Measurements from ENCODE around the gene ARMC5. TPM values are rescaled to one million over a fixed set of nuclear protein-coding genes. Genes with fewer than 3 reads are reported as not detected.
"Not testable (repeated sequence)": the region's sequence is repeated elsewhere in the genome, so short reads cannot be mapped to it uniquely, and the experiment has no call there.

ARMC5 gene
- total RNA-seq, 1 experiment from 2014 or later = 11.8 TPM

- TF ChIP-seq, protein P1, sequence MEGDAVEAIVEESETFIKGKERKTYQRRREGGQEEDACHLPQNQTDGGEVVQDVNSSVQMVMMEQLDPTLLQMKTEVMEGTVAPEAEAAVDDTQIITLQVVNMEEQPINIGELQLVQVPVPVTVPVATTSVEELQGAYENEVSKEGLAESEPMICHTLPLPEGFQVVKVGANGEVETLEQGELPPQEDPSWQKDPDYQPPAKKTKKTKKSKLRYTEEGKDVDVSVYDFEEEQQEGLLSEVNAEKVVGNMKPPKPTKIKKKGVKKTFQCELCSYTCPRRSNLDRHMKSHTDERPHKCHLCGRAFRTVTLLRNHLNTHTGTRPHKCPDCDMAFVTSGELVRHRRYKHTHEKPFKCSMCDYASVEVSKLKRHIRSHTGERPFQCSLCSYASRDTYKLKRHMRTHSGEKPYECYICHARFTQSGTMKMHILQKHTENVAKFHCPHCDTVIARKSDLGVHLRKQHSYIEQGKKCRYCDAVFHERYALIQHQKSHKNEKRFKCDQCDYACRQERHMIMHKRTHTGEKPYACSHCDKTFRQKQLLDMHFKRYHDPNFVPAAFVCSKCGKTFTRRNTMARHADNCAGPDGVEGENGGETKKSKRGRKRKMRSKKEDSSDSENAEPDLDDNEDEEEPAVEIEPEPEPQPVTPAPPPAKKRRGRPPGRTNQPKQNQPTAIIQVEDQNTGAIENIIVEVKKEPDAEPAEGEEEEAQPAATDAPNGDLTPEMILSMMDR (IDR thresholded peaks at IDR 0.05 in 2 of 3, conservative IDR thresholded peaks at IDR 0.05 in 1 of 3; ENCODE audit: borderline replicate concordance in 1 of 3, insufficient read depth in 1 of 3, low read depth in 2 of 3, low read length in 2 of 3) = no peak
These were observed 42.9 kb upstream of the ARMC5 start (continued) for GRCh38 chr16:31416371-31416770.

GRCh38 chr16:31417036-31417435, 42.3 kb upstream of the ARMC5 start:
- RAD21 ChIA-PET (ENCODE audit: low non-redundant PET in 1 of 2, low total read pairs in 2 of 2, uncharacterized antibody in 2 of 2, unreplicated experiment in 2 of 2); H3K9ac ChIP-seq (ENCODE audit: low read length); intact Hi-C loops (cut with micrococcal nuclease); H3K27me3 ChIP-seq (ENCODE audit: insufficient read depth, low read length); H3K9me2 ChIP-seq (ENCODE audit: insufficient read depth); H4K20me1 ChIP-seq (ENCODE audit: insufficient read depth); BruUV-seq (replicated peaks); H3K36me3 ChIP-seq (ENCODE audit: control insufficient read depth in 1 of 2, insufficient read depth in 2 of 2, low read length in 2 of 2); DNase-seq (ENCODE audit: low read depth, low spot score); H3K27ac ChIP-seq (ENCODE audit: low read depth, low read length); H3K4me1 ChIP-seq (ENCODE audit: control insufficient read depth in 1 of 2, insufficient read depth in 2 of 2, low read length in 2 of 2); H3K4me3 ChIP-seq (replicated peaks in 1 of 2; ENCODE audit: low read depth in 1 of 2, low read length in 2 of 2); H3K4me2 ChIP-seq (ENCODE audit: low read length); ATAC-seq; POLR2A ChIA-PET; H2AFZ ChIP-seq (ENCODE audit: low read depth, low read length, poor library complexity, severe bottlenecking); CTCF ChIA-PET; H3K9me3 ChIP-seq (ENCODE audit: control insufficient read depth in 1 of 2, insufficient read depth in 1 of 2, low read depth in 1 of 2, low read length in 2 of 2); H3K79me2 ChIP-seq (ENCODE audit: insufficient read depth, low read length): not testable (repeated sequence)

DNA sequence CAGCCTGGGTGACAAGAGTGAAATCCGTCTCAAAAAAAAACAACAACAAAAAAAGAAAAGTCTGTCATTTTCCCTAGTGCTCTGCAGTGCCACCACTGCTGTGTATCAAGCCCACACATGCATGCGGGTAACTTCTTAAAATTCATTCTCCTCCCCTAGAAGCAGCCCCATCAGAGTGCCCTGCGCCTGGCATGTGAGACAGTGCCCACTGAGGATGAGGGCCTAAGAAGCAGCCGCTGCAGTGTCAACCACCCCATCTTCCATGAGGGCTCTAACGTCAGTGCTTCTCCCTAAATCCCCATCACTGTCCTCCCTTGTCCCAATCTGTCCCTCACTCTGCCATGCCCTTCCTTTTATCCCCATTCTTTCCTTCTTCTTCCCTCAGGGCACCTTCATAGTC, 41.4 kb upstream of the ARMC5 start:
- ATAC-seq (no peak), DNase-seq (ENCODE audit: low read depth, low spot score) (no peak)
- BruUV-seq (replicated peaks) = no TSS peak
- no peaks in the 10 kb centered on the region for H3K9me3 ChIP-seq (ENCODE audit: control insufficient read depth in 1 of 2, insufficient read depth in 1 of 2, low read depth in 1 of 2, low read length in 2 of 2)
- ChIA-PET CTCF (no interaction called here), POLR2A (no interaction called here), RAD21 (ENCODE audit: low non-redundant PET in 1 of 2, low total read pairs in 2 of 2, uncharacterized antibody in 2 of 2, unreplicated experiment in 2 of 2) (no interaction called here)
- H3K27me3 ChIP-seq (ENCODE audit: insufficient read depth, low read length) = peaks cover 3% of the 10 kb centered on the region; the same call in 1 of the 2 replicates
- no peak overlapping the region for H3K9ac ChIP-seq (ENCODE audit: low read length)
- no peak overlapping the region for H3K27ac ChIP-seq (ENCODE audit: low read depth, low read length)
- no peaks in the 10 kb centered on the region for H3K79me2 ChIP-seq (ENCODE audit: insufficient read depth, low read length)
- no peaks in the 10 kb centered on the region for H3K9me2 ChIP-seq (ENCODE audit: insufficient read depth)
- no peak overlapping the region for H3K4me2 ChIP-seq (ENCODE audit: low read length)
- intact Hi-C loops (cut with micrococcal nuclease) = no loop called here
- no peak overlapping the region for H3K4me3 ChIP-seq (replicated peaks in 1 of 2; ENCODE audit: low read depth in 1 of 2, low read length in 2 of 2)
- no peaks in the 10 kb centered on the region for H3K4me1 ChIP-seq (ENCODE audit: control insufficient read depth in 1 of 2, insufficient read depth in 2 of 2, low read length in 2 of 2)
- no peak overlapping the region for H2AFZ ChIP-seq (ENCODE audit: low read depth, low read length, poor library complexity, severe bottlenecking)
- no peaks in the 10 kb centered on the region for H3K36me3 ChIP-seq (ENCODE audit: control insufficient read depth in 1 of 2, insufficient read depth in 2 of 2, low read length in 2 of 2)
- H4K20me1 ChIP-seq (ENCODE audit: insufficient read depth) = no peaks in the 10 kb centered on the region
- TF ChIP-seq FOSL1 (IDR thresholded peaks at IDR 0.05; ENCODE audit: low read depth) = no peak
- no peak for TF ChIP-seq ZBTB33 (IDR thresholded peaks at IDR 0.05; ENCODE audit: extremely low read depth, insufficient replicate concordance, low read length)
- no peak for TF ChIP-seq REST (IDR thresholded peaks at IDR 0.05; ENCODE audit: low read depth)
- no peak for TF ChIP-seq ZNF274 (IDR thresholded peaks at IDR 0.05; ENCODE audit: low read depth, low read length)
- TF ChIP-seq JUND (IDR thresholded peaks at IDR 0.05) = no peak
- TF ChIP-seq, protein P2, sequence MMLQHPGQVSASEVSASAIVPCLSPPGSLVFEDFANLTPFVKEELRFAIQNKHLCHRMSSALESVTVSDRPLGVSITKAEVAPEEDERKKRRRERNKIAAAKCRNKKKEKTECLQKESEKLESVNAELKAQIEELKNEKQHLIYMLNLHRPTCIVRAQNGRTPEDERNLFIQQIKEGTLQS (IDR thresholded peaks at IDR 0.05) = no peak
- TF ChIP-seq SIN3A (IDR thresholded peaks at IDR 0.05; ENCODE audit: low read depth) = no peak

Measured in HCT116 (cell line).